Brain microvascular endothelial cell (primary cell): Measurements from ENCODE around the gene PPM1L.

Experiments used
- DNase-seq: peaks from one replicate; pipeline ENCODE4 v3.0.0-alpha.2; 2020
- H3K27ac ChIP-seq: fragments of 250-450 bp; sonication (Bioruptor Pico); 2 replicates; pipeline ENCODE4 v1.5.1; 2020; ENCODE audit warnings: mild to moderate bottlenecking, moderate library complexity
- H3K27me3 ChIP-seq: fragments of 250-450 bp; sonication (Bioruptor Pico); replicated peaks from 2 replicates; pipeline ENCODE4 v1.5.1; 2020; ENCODE audit warnings: mild to moderate bottlenecking
- H3K36me3 ChIP-seq: fragments of 250-450 bp; sonication (Bioruptor Pico); replicated peaks from 2 replicates; pipeline ENCODE4 v1.5.1; 2020; ENCODE audit warnings: mild to moderate bottlenecking
- H3K4me3 ChIP-seq: 2 replicates; pipeline ENCODE4 v1.5.1; 2011; ENCODE audit warnings: low read depth, mild to moderate bottlenecking, control low read depth, low read length, moderate library complexity
- in situ Hi-C: cut with HindIII; loops from 2 replicates; pipeline ENCODE4 v1.10.0; 2017; ENCODE audit warnings: low sequenced_read_pairs, low pct_ligation_motif_present
- TF ChIP-seq, protein P1 (sequence below): IDR thresholded peaks from 2 replicates; pipeline ENCODE4 v1.5.1; 2011; ENCODE audit warnings: low read depth, mild to moderate bottlenecking, moderate library complexity, low read length, control low read depth, inconsistent platforms; ENCODE audit errors: missing control alignments

The PPM1L gene

GRCh38 chr3:160906646-160907045 is 150.6 kb downstream of the PPM1L start:
- in situ Hi-C loops: no loop called here
- no peaks in the 10 kb centered on the region for H3K36me3 ChIP-seq
- TF ChIP-seq, protein P1, sequence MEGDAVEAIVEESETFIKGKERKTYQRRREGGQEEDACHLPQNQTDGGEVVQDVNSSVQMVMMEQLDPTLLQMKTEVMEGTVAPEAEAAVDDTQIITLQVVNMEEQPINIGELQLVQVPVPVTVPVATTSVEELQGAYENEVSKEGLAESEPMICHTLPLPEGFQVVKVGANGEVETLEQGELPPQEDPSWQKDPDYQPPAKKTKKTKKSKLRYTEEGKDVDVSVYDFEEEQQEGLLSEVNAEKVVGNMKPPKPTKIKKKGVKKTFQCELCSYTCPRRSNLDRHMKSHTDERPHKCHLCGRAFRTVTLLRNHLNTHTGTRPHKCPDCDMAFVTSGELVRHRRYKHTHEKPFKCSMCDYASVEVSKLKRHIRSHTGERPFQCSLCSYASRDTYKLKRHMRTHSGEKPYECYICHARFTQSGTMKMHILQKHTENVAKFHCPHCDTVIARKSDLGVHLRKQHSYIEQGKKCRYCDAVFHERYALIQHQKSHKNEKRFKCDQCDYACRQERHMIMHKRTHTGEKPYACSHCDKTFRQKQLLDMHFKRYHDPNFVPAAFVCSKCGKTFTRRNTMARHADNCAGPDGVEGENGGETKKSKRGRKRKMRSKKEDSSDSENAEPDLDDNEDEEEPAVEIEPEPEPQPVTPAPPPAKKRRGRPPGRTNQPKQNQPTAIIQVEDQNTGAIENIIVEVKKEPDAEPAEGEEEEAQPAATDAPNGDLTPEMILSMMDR: no peak
- H3K4me3 ChIP-seq: no peak overlapping the region
- H3K27me3 ChIP-seq: no peaks in the 10 kb centered on the region
- no peak for DNase-seq
- H3K27ac ChIP-seq: no peak overlapping the region

- in situ Hi-C loops: no loop called here
These were observed 153.9 kb downstream of the PPM1L start for GRCh38 chr3:160909917-160910316.

GRCh38 chr3:160911411-160911810 is 155.4 kb downstream of the PPM1L start:
- Histone ChIP-seq H3K36me3 (no peaks in the 10 kb centered on the region), H3K27ac (no peak overlapping the region), H3K27me3 (no peaks in the 10 kb centered on the region), H3K4me3 (no peak overlapping the region)
- DNase-seq: peak; percentile 4
- in situ Hi-C loops: no loop called here
- TF ChIP-seq, protein P1: no peak

More at GRCh38 chr3:160909917-160910316, 153.9 kb downstream of the PPM1L start:
- Histone ChIP-seq H3K36me3 (no peaks in the 10 kb centered on the region), H3K27me3 (no peaks in the 10 kb centered on the region), H3K4me3 (no peak overlapping the region), H3K27ac (no peak overlapping the region)
- TF ChIP-seq, protein P1: no peak
- no peak for DNase-seq

GRCh38 chr3:160916472-160916871 is 160.4 kb downstream of the PPM1L start:
- H3K27ac ChIP-seq: no peak overlapping the region
- H3K36me3 ChIP-seq: no peaks in the 10 kb centered on the region
- H3K4me3 ChIP-seq: no peak overlapping the region
- TF ChIP-seq, protein P1: no peak
- no peak for DNase-seq
- in situ Hi-C loops: no loop called here
- no peaks in the 10 kb centered on the region for H3K27me3 ChIP-seq

- in situ Hi-C loops: no loop called here
- Histone ChIP-seq H3K4me3 (no peak overlapping the region), H3K36me3 (no peaks in the 10 kb centered on the region), H3K27ac (no peak overlapping the region), H3K27me3 (no peaks in the 10 kb centered on the region)
- no peak for DNase-seq
- TF ChIP-seq, protein P1: no peak
These were observed 163.9 kb downstream of the PPM1L start for GRCh38 chr3:160919942-160920341.

GRCh38 chr3:160921020-160921635 is 165.1 kb downstream of the PPM1L start:
- in situ Hi-C loops: no loop called here
- no peak overlapping the region for H3K27ac ChIP-seq
- H3K27me3 ChIP-seq: no peaks in the 10 kb centered on the region
- DNase-seq: peak; percentile 53
- H3K4me3 ChIP-seq: no peak overlapping the region
- TF ChIP-seq, protein P1: peak; percentile 90
- H3K36me3 ChIP-seq: no peaks in the 10 kb centered on the region
